ENCODE results near the gene CREB3L2. TPM values are rescaled to one million over a fixed set of nuclear protein-coding genes. Genes with fewer than 3 reads are reported as not detected.

CREB3L2 gene
- total and polyA plus RNA-seq, 2 experiments from 2014 or later: 37.6 to 38.3 TPM

GRCh38 chr7:138004936-138005335, 3.0 kb upstream of the CREB3L2 start:
- Histone ChIP-seq H3K4me2 (no peak overlapping the region), H2AFZ (no peak overlapping the region), H3K36me3 (replicated peaks; ENCODE audit: insufficient read depth, low read depth) (no peaks in the 10 kb centered on the region), H3K4me1 (ENCODE audit: insufficient read depth) (no peaks in the 10 kb centered on the region), H3K9me2 (replicated peaks; ENCODE audit: insufficient read depth) (no peaks in the 10 kb centered on the region), H3K9me3 (ENCODE audit: low read depth) (no peaks in the 10 kb centered on the region), H3K79me2 (peaks cover 16% of the 10 kb centered on the region), H3K27ac (no peak overlapping the region), H4K20me1 (ENCODE audit: insufficient read depth, poor library complexity, severe bottlenecking) (no peaks in the 10 kb centered on the region), H3K27me3 (no peaks in the 10 kb centered on the region), H3K4me3 (no peak overlapping the region)
- no peak for DNase-seq (ENCODE audit: low spot score)
- 87% methylated on average over 4 of the region's 4 CpGs for WGBS (ENCODE audit: low lambda C conversion rate, missing lambda C conversion rate)
- no peak for TF ChIP-seq EZH2phosphoT487 (IDR thresholded peaks at IDR 0.05; ENCODE audit: low read depth, severe bottlenecking, unreplicated experiment)
- TF ChIP-seq, protein P1, sequence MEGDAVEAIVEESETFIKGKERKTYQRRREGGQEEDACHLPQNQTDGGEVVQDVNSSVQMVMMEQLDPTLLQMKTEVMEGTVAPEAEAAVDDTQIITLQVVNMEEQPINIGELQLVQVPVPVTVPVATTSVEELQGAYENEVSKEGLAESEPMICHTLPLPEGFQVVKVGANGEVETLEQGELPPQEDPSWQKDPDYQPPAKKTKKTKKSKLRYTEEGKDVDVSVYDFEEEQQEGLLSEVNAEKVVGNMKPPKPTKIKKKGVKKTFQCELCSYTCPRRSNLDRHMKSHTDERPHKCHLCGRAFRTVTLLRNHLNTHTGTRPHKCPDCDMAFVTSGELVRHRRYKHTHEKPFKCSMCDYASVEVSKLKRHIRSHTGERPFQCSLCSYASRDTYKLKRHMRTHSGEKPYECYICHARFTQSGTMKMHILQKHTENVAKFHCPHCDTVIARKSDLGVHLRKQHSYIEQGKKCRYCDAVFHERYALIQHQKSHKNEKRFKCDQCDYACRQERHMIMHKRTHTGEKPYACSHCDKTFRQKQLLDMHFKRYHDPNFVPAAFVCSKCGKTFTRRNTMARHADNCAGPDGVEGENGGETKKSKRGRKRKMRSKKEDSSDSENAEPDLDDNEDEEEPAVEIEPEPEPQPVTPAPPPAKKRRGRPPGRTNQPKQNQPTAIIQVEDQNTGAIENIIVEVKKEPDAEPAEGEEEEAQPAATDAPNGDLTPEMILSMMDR (IDR thresholded peaks at IDR 0.05; ENCODE audit: poor library complexity): no peak
- no peak for TF ChIP-seq EZH2 (IDR thresholded peaks at IDR 0.05; ENCODE audit: borderline replicate concordance)

DNA sequence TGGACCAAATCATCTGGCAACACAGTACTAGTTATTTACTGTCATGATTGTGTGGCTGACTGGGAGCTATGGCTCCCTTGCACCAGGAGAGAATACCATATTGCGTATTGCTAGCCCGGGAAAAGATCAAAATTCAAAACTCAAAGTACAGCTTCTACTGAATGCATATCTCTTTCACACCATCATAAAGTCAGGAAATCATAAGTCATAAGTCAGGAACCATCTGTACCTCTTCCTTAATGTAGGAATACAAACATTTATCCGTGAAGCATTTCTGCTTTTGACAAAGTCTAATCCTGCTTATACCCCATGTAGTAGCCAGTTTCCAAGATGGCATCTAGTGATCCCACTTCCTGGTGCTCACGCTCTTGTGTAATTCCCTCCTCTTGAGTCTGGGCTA, 2.2 kb upstream of the CREB3L2 start:
- TF ChIP-seq EZH2phosphoT487 (IDR thresholded peaks at IDR 0.05; ENCODE audit: low read depth, severe bottlenecking, unreplicated experiment) (no peak), EZH2 (IDR thresholded peaks at IDR 0.05; ENCODE audit: borderline replicate concordance) (no peak)
- TF ChIP-seq, protein P1 (IDR thresholded peaks at IDR 0.05; ENCODE audit: poor library complexity): no peak
- H3K4me2 ChIP-seq: no peak overlapping the region
- H3K27ac ChIP-seq: no peak overlapping the region
- 96% methylated on average over 4 of the region's 4 CpGs for WGBS (ENCODE audit: low lambda C conversion rate, missing lambda C conversion rate)
- H4K20me1 ChIP-seq (ENCODE audit: insufficient read depth, poor library complexity, severe bottlenecking): no peaks in the 10 kb centered on the region
- H2AFZ ChIP-seq: no peak overlapping the region
- peaks cover 25% of the 10 kb centered on the region for H3K79me2 ChIP-seq
- H3K27me3 ChIP-seq: no peaks in the 10 kb centered on the region
- DNase-seq (ENCODE audit: low spot score): no peak
- no peak overlapping the region for H3K4me3 ChIP-seq
- no peaks in the 10 kb centered on the region for H3K9me3 ChIP-seq (ENCODE audit: low read depth)
- peaks cover 6% of the 10 kb centered on the region for H3K4me1 ChIP-seq (ENCODE audit: insufficient read depth)
- no peaks in the 10 kb centered on the region for H3K36me3 ChIP-seq (replicated peaks; ENCODE audit: insufficient read depth, low read depth)
- H3K9me2 ChIP-seq (replicated peaks; ENCODE audit: insufficient read depth): no peaks in the 10 kb centered on the region

- Histone ChIP-seq H3K4me2 (peak overlapping the region; percentile 55), H2AFZ (peak overlapping the region; percentile 8), H3K27me3 (no peaks in the 10 kb centered on the region), H3K4me1 (ENCODE audit: insufficient read depth) (peaks cover 17% of the 10 kb centered on the region), H3K36me3 (replicated peaks; ENCODE audit: insufficient read depth, low read depth) (no peaks in the 10 kb centered on the region), H3K9me2 (replicated peaks; ENCODE audit: insufficient read depth) (no peaks in the 10 kb centered on the region), H3K79me2 (peaks cover 37% of the 10 kb centered on the region), H4K20me1 (ENCODE audit: insufficient read depth, poor library complexity, severe bottlenecking) (no peaks in the 10 kb centered on the region), H3K27ac (peak overlapping the region; percentile 3), H3K4me3 (no peak overlapping the region), H3K9me3 (ENCODE audit: low read depth) (no peaks in the 10 kb centered on the region)
- TF ChIP-seq EZH2phosphoT487 (IDR thresholded peaks at IDR 0.05; ENCODE audit: low read depth, severe bottlenecking, unreplicated experiment) (no peak), EZH2 (IDR thresholded peaks at IDR 0.05; ENCODE audit: borderline replicate concordance) (no peak)
- TF ChIP-seq, protein P1 (IDR thresholded peaks at IDR 0.05; ENCODE audit: poor library complexity): no peak
- no peak for DNase-seq (ENCODE audit: low spot score)
- WGBS (ENCODE audit: low lambda C conversion rate, missing lambda C conversion rate): 65% methylated on average over 6 of the region's 6 CpGs
Measured at GRCh38 chr7:138002828-138003189, 923 bp upstream of the CREB3L2 start.

Measured in hepatocyte (in vitro differentiated cells).